Panc1 (cell line): ENCODE data around the gene BRINP3. TPM values are rescaled to one million over a fixed set of nuclear protein-coding genes. Genes with fewer than 3 reads are reported as not detected.
A peak's percentile ranks its signal among the peaks of the same experiment; 100 is the strongest.

Experiments
- ATAC-seq: fragments of 200-7000 bp; cut with Tn5 transposase; 2 replicates; pipeline ENCODE4 v1.9.1; 2020; ENCODE audit warnings: mild to moderate bottlenecking, moderate library complexity
- BruUV-seq: library from RNA; stranded (reverse); fragments of 400-500 nt; replicated peaks from 2 replicates; lab custom pipeline; 2021; lab: Mats Ljungman, UMichigan
- CTCF ChIA-PET: fragments of 300-600 bp; sonication (Branson Sonifier 250); formaldehyde crosslinking; loops from one replicate; lab custom pipeline; 2022; ENCODE audit warnings: antibody characterized with exemption; lab: Charles Lee
- POLR2A ChIA-PET: fragments of 300-600 bp; sonication (Branson Sonifier 250); formaldehyde crosslinking; loops from one replicate; lab custom pipeline; 2022; ENCODE audit warnings: antibody characterized with exemption; lab: Charles Lee
- DNase-seq: peaks from one replicate; pipeline ENCODE4 v3.0.0-alpha.2; 2010; ENCODE audit warnings: low read depth, low spot score
- H3K27ac ChIP-seq: 2 replicates; pipeline ENCODE4 v1.5.1; 2011; ENCODE audit warnings: mild to moderate bottlenecking, low read length, inconsistent platforms
- H3K27me3 ChIP-seq: fragments of 200-500 bp; sonication (Bioruptor generic); 2 replicates; pipeline ENCODE4 v1.6.0; 2014; ENCODE audit warnings: low read length, inconsistent platforms; ENCODE audit not compliant: control insufficient read depth, insufficient read depth
- H3K36me3 ChIP-seq: fragments of 200-500 bp; sonication (Bioruptor generic); 2 replicates; pipeline ENCODE4 v1.5.1; 2014; ENCODE audit warnings: inconsistent platforms, mild to moderate bottlenecking, low read length, moderate library complexity; ENCODE audit not compliant: control insufficient read depth, insufficient read depth
- H3K4me1 ChIP-seq: 2 replicates; pipeline ENCODE4 v1.5.1; 2011; ENCODE audit warnings: inconsistent platforms, mild to moderate bottlenecking, low read length, moderate library complexity; ENCODE audit not compliant: control insufficient read depth, insufficient read depth
- H3K4me3 ChIP-seq, 2 experiments: 2 replicates each; pipeline ENCODE4 v1.5.1; 2011 to 2012; ENCODE audit warnings: low read depth in 2 of 2, low read length in 2 of 2, mild to moderate bottlenecking in 2 of 2, inconsistent platforms in 1 of 2, moderate library complexity in 1 of 2
- H3K9me3 ChIP-seq: fragments of 200-500 bp; sonication (Bioruptor generic); 2 replicates; pipeline ENCODE4 v1.5.1; 2014; ENCODE audit warnings: low read depth, mild to moderate bottlenecking, inconsistent platforms, low read length, moderate library complexity; ENCODE audit not compliant: control insufficient read depth, insufficient read depth
- CTCF ChIP-seq: fragments of 450-650 bp; IDR thresholded peaks from 2 replicates; pipeline ENCODE4 v1.5.1; 2017; ENCODE audit warnings: mild to moderate bottlenecking
- POLR2AphosphoS5 ChIP-seq: IDR thresholded peaks from 2 replicates; pipeline ENCODE4 v1.6.1; 2012; ENCODE audit warnings: mild to moderate bottlenecking, low read depth, low read length, moderate library complexity
- REST ChIP-seq, 2 experiments: IDR thresholded peaks; 2 replicates each; pipeline ENCODE4 v1.6.1; 2011 to 2012; ENCODE audit warnings: low read depth in 2 of 2, control low read depth in 1 of 2, low read length in 1 of 2, mild to moderate bottlenecking in 1 of 2, moderate library complexity in 1 of 2; ENCODE audit not compliant: insufficient read depth in 1 of 2
- SIN3A ChIP-seq: IDR thresholded peaks from 2 replicates; pipeline ENCODE4 v1.6.1; 2012; ENCODE audit warnings: low read depth, mild to moderate bottlenecking, low read length, moderate library complexity, borderline replicate concordance; ENCODE audit not compliant: insufficient read depth
- TCF7L2 ChIP-seq: IDR thresholded peaks from 2 replicates; pipeline ENCODE4 v1.6.1; 2011; ENCODE audit warnings: mild to moderate bottlenecking, low read depth, low read length, inconsistent platforms
- in situ Hi-C: cut with HindIII; loops from 2 replicates; pipeline ENCODE4 v1.10.0; 2016; ENCODE audit warnings: low sequenced_read_pairs, low pct_unique_long_range_greater_than_20kb
- intact Hi-C: fragments of 100-400 bp; cut with micrococcal nuclease; formaldehyde crosslinking; loops from one replicate; pipeline ENCODE4 v1.10.0; 2022; ENCODE audit not compliant: unreplicated experiment
- total RNA-seq: library from RNA; stranded (reverse); gene quantifications from one replicate; pipeline ENCODE4 v1.2.1, GENCODE V29; 2021; ENCODE audit not compliant: unreplicated experiment

The BRINP3 gene
- total RNA-seq, 1 experiment from 2014 or later = 1.0 TPM

GRCh38 chr1:190323530-190323929 is 154.1 kb downstream of the BRINP3 start:
- ATAC-seq (no peak), DNase-seq (no peak)
- ChIA-PET POLR2A (no interaction called here), CTCF (no interaction called here)
- no peak overlapping the region for H3K27ac ChIP-seq
- TF ChIP-seq CTCF = no peak
- no peak for TF ChIP-seq POLR2AphosphoS5
- no peak for TF ChIP-seq SIN3A
- no peaks in the 10 kb centered on the region for H3K27me3 ChIP-seq
- in situ Hi-C loops (no loop called here), intact Hi-C loops (no loop called here)
- H3K9me3 ChIP-seq = no peaks in the 10 kb centered on the region
- no peaks in the 10 kb centered on the region for H3K4me1 ChIP-seq
- no peaks in the 10 kb centered on the region for H3K36me3 ChIP-seq
- BruUV-seq = no TSS peak
- no peak overlapping the region for H3K4me3 ChIP-seq

- Histone ChIP-seq H3K4me3 (no peak overlapping the region), H3K27ac (no peak overlapping the region), H3K27me3 (no peaks in the 10 kb centered on the region), H3K4me1 (no peaks in the 10 kb centered on the region), H3K36me3 (no peaks in the 10 kb centered on the region), H3K9me3 (no peaks in the 10 kb centered on the region)
- CTCF ChIA-PET = no interaction called here
- in situ Hi-C loops (no loop called here), intact Hi-C loops (no loop called here)
- POLR2A ChIA-PET = no interaction called here
- ATAC-seq = no peak
- TF ChIP-seq TCF7L2 (no peak), REST (IDR thresholded peaks at IDR 0.05; ENCODE audit: insufficient read depth in 1 of 2, low read depth in 2 of 2, low read length in 1 of 2) (no peak), CTCF (no peak), POLR2AphosphoS5 (no peak), SIN3A (no peak)
- DNase-seq = no peak
- no TSS peak for BruUV-seq
Measured at GRCh38 chr1:190322274-190322673, 155.4 kb downstream of the BRINP3 start.

- intact Hi-C loops (no loop called here), in situ Hi-C loops (no loop called here)
- Histone ChIP-seq H3K36me3 (no peaks in the 10 kb centered on the region), H3K27ac (no peak overlapping the region), H3K4me3 (no peak overlapping the region), H3K9me3 (no peaks in the 10 kb centered on the region), H3K27me3 (no peaks in the 10 kb centered on the region), H3K4me1 (no peaks in the 10 kb centered on the region)
- ChIA-PET CTCF (no interaction called here), POLR2A (no interaction called here)
- no TSS peak for BruUV-seq
- no peak for DNase-seq
- ATAC-seq = no peak
- no peak for TF ChIP-seq SIN3A
- TF ChIP-seq CTCF = peak; percentile 12; the same call in 1 of the 2 replicates
- TF ChIP-seq POLR2AphosphoS5 = no peak
- TF ChIP-seq TCF7L2 = no peak
- no peak for TF ChIP-seq REST (IDR thresholded peaks at IDR 0.05; ENCODE audit: insufficient read depth in 1 of 2, low read depth in 2 of 2, low read length in 1 of 2)
Measured at GRCh38 chr1:190320952-190321351, 156.7 kb downstream of the BRINP3 start.
